Pulmonary artery endothelial cell (primary cell): ENCODE results near the gene GALNT11. TPM values are rescaled to one million over a fixed set of nuclear protein-coding genes. Genes with fewer than 3 reads are reported as not detected.

Experiments used
- DNase-seq: peaks from one replicate; pipeline ENCODE4 v3.0.0-alpha.2; 2011; ENCODE audit warnings: low read depth, low spot score
- total RNA-seq: library from RNA; depleted of rRNA; stranded (reverse); fragments of >200 nt; gene quantifications from 2 replicates; pipeline ENCODE4 v1.2.3, GENCODE V29; 2014

Gene GALNT11
- total RNA-seq, 1 donor from 2014 or later: 33.4 TPM

GRCh38 chr7:152117356-152117755 lies 91.9 kb downstream of the GALNT11 start:
- DNase-seq: no peak

DNA sequence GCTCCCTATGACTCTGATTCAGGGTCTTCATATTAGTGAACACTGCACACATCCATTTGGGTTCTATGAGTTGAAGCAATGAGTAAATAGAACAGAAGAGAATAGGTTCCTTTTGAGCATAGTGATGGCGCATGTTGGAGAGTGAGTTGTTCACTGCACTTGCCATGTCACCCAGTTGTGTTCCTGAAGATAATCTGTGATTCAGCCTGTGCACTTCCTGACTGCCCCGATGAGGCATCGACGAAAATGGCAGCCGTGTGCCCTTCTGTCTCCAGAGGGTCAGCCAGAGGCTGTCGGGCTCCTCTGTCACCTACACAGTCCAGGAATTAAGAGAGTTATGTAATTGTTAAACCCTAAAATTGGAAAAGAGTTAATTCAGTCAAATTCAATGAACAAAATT lies 94.7 kb downstream of the GALNT11 start:
- DNase-seq: peak; percentile 47

GRCh38 chr7:152120776-152121175 lies 95.3 kb downstream of the GALNT11 start:
- no peak for DNase-seq

GRCh38 chr7:152121432-152121831 lies 96.0 kb downstream of the GALNT11 start:
- no peak for DNase-seq

DNA sequence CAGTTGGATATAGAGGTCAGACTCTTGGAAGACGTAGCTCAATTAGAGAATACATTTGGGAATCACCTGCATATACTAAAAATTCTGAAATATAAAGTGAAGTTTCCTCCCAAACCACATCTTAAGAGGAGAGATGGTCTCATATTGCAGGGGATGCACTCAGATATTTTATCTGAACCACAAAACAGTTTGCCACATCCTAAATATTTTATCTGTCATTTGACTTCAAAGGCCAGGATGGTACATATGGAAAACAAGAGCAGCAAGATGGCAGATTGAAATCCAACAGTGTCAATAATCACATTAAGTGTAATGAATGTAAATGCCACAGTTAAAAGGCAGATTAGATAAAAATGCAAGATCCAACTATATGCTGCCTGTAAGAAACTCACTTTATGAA lies 97.1 kb downstream of the GALNT11 start:
- DNase-seq: no peak

GRCh38 chr7:152126741-152127140 lies 101.3 kb downstream of the GALNT11 start:
- no peak for DNase-seq

DNA sequence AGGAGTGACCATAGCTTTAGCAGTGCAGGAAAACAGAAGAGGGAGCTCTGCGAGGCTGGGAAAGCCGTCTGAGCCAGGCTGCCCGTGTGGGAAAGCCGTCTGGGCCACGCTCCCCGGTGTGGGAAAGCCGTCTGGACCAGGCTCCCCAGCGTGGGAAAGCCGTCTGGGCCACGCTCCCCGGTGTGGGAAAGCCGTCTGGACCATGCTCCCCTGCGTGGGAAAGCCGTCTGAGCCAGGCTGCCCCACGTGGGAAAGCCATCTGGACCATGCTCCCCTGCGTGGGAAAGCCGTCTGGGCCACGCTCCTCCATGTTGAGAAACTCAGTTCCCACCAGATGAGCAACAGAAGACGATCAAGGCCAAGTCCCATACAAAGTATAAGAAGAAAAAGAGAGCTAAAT lies 101.8 kb downstream of the GALNT11 start:
- DNase-seq: no peak

GRCh38 chr7:152128252-152128651 lies 102.8 kb downstream of the GALNT11 start:
- DNase-seq: no peak

DNA sequence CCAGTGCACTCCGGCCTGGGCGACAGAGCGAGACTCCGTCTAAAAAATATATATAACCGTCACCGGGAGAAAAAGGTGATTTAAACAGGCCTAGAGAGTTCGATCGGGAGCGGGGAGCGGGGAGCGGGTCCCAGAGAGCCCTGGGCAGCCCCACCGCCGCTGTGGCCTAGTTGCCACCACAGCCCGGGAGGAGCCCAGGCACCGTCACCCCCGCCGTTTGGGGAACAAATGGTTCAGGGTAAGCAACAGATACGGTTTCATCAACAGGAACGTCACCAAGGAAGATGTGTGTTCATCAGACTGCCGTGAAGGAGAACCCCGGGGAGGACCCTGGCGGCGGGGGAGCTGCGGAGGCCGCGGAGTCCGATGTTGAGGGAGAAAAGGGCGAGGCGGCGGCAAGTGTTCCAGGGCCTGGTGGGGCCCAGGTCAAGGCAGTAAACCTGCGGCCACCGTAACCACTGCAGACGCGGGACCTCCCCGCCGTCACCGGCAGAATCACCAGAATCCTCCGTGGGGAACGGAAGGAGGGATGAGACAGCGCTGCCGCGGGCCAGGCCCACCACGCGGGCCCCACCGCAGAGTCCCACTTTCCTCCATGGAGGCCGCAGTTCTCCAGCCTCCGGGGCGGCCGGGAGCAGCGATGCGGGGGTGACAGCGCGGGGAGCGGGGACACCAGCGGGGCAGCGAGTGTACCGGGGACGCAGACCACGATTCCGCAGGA lies 103.4 kb downstream of the GALNT11 start:
- DNase-seq: no peak

- DNase-seq: no peak
These were observed 104.2 kb downstream of the GALNT11 start for GRCh38 chr7:152129682-152130081.

- no peak for DNase-seq
These were observed 105.5 kb downstream of the GALNT11 start for GRCh38 chr7:152130658-152131590.

DNA sequence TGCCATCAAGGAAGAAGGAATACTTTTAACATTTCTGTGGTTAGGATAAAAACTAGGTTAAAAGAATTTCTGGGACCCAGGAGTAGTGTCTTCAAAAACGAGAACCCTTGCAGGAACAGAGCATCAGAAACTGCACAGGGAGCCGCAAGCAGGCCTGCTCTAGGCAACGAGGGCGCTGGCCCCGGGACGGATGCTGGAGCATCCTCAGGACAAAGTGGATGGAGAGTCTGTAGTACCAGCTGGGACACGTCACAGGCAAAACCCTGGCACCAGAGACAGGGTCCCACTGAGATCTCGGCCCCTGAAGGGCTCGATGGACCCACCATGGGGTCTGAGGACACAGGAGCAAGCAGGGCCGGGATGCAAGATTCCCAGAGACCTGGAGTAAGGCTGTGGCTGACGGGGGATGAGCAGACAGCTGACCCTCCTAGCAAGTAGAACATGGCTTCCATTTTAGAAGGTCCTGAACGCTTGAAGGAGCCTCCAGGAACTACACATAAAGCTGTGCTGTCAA lies 106.6 kb downstream of the GALNT11 start:
- no peak for DNase-seq

DNA sequence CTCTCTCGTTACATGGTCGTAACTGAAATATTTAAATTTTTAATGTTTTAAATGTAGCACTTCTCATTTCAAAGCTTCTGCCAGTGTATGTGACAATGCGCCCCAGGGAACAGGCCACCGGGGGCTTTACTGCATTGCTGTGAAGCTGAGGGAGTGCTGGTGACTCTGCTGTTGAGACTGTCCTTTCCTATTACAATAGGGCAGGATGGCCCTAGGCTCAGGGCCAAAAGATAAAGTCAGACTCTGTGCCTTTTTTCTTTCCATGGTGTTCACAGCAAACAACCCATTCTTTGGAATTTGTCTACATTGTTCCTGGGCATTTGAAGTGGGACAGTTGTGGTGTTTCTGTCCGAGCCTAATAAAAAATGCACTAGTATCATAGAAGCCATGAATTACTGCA lies 107.3 kb downstream of the GALNT11 start:
- no peak for DNase-seq

GRCh38 chr7:152133804-152134203 lies 108.3 kb downstream of the GALNT11 start:
- DNase-seq: no peak

GRCh38 chr7:152136686-152137085 lies 111.2 kb downstream of the GALNT11 start:
- no peak for DNase-seq

DNA sequence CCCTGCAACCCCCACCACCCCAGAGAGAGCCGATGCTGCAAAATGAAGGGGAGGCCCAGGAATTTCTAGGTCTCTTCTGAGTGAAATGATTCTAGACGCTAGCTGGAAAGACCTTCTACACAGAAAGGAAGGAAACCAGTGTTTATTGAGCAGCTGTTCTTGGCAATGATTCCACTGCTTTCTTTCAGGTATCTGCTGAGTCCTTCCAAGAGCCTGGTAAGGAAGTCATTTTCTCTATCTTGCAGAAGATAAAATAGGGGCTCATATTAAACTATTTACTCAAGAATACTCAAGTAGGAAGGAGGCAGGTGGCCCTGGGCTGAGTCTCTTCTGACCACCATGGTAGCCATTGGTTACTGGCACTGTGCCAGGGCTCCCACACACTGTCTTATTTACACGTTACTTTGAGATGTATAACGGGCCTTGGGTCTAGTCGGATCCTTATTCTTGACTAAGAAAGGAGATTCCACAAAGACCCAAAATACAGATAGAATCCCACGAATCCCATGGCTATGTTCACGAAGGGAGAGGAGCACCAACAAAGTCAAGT lies 112.1 kb downstream of the GALNT11 start:
- DNase-seq: peak; percentile 37

DNA sequence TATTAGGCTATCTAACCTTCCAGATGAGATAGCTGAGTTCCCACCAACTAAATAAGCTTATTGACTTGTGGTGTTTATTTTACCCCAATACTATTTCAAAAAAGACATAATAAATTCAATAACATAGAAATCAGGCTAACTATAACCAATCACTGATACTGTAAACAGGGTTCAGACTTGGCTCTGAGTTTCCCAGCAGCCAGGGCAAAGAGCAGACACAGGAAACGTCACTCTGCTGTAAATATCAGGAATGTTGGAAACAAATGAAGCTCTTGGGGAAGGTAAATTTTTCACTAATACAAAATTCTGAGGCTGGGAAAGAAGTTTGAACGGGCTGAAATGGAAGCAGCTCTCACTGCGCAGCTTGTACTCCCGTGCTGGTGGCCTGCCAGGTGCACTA lies 114.6 kb downstream of the GALNT11 start:
- no peak for DNase-seq

DNA sequence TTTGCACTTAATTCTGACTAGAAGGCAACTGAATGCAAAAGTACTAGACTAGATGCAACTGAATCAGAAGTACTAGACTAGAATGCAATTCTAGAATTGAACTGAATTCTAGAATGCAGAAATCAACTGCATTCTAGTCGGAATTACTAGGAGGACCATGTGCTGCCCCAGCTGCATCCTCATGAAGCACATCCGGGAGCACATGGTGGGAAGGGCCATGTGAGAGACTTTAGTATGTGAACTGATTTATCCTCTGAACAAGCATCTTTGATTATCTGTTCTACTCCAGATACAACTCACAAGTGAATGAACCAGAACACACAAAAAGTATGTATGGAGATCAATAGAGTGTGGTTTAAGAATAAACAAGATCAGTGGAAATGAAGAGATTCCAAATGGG lies 115.1 kb downstream of the GALNT11 start:
- DNase-seq: no peak

DNA sequence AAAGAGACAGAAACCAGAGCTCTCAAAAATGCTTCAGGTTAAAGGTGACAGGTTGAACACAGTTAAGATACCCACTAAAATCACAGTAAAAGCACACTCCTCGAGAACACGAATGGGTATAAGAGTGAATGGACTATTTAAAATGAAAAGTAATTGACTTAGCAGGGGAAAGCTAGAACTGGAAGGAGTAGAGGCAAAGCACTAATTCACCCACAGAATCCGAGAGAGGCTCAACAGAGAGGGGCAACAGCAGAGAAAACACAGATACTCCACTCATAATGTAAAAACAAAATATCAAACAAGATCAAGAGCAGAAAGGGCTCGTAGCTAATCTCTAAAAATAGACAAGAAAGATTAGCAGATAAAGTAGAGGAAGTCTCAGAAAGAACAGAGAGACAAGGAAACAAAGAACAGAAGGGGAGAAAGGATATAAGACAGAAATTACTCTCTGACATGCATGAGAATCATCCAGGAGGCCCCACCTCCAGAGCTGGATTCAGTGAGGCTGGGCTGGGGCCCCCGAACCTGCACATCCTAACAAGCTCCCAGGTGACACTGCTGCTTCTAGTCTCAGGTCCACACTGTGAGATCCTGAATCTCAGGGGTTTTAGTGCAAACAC lies 117.6 kb downstream of the GALNT11 start:
- DNase-seq: no peak

- DNase-seq: no peak
These were observed 119.2 kb downstream of the GALNT11 start for GRCh38 chr7:152144557-152145245.

GRCh38 chr7:152145853-152146466 lies 120.5 kb downstream of the GALNT11 start:
- DNase-seq: peak; percentile 75
